ENCODE data around the gene MTM1. TPM values are rescaled to one million over a fixed set of nuclear protein-coding genes. Genes with fewer than 3 reads are reported as not detected.

Gene MTM1
- polyA plus RNA-seq: 7.1 and 8.9 TPM in 2 replicates
- polyA minus RNA-seq: 8.8 and 12.7 TPM in 2 replicates

GRCh38 chrX:150568320-150569154 is at the start of gene MTM1:
Gene MTM1, plus strand, starts transcription at chrX:150568621. Its CDS starts 23,994 bp downstream, at chrX:150592615.
- no peaks in the 10 kb centered on the region for H3K9me2 ChIP-seq (ENCODE audit: insufficient read depth, low read length)
- H3K27ac ChIP-seq (ENCODE audit: low read length): peak within 1 kb of the TSS; percentile 34
- H3K9me3 ChIP-seq (ENCODE audit: low read length): no peaks in the 10 kb centered on the region
- no peak within 1 kb of the TSS for H2AFZ ChIP-seq (ENCODE audit: low read depth, low read length)
- peak within 1 kb of the TSS; percentile 79 for H3K4me3 ChIP-seq (ENCODE audit: low read length)
- H3K79me2 ChIP-seq (replicated peaks; ENCODE audit: insufficient read depth, low read length): no peaks in the 10 kb centered on the region
- H3K27me3 ChIP-seq (ENCODE audit: insufficient read depth, low read depth, low read length): no peaks in the 10 kb centered on the region
- H3K9ac ChIP-seq (ENCODE audit: low read length): peak within 1 kb of the TSS; percentile 69
- TF ChIP-seq SMC3 (conservative IDR thresholded peaks at IDR 0.05; ENCODE audit: poor library complexity) (no peak), POLR2AphosphoS5 (IDR thresholded peaks at IDR 0.05) (peak; percentile 80)
- no peaks in the 10 kb centered on the region for H4K20me1 ChIP-seq (ENCODE audit: insufficient read depth)
- H3K36me3 ChIP-seq (ENCODE audit: insufficient read depth, low read length): no peaks in the 10 kb centered on the region
- H3K4me2 ChIP-seq (ENCODE audit: low read length): peak within 1 kb of the TSS; percentile 65
- no peaks in the 10 kb centered on the region for H3F3A ChIP-seq (ENCODE audit: insufficient read depth, low read length, poor library complexity, severe bottlenecking)

DNA sequence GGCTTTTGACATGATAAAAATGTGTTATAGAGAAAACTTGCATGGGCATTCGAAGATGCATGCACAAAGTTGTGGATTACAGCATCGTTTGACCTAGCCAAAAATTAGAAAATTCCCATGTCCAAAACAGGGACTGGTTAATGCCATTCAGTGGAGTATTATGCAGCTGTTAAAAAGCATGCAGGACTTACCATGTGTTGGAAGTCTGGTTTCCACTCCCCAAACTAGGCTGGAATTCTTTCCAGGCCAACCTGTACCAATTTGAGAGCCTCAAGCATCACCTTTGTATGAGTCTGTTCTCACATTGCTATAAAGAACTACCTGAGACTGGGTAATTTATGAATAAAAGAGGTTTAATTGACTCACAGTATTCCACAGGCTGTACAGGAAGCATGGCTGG is 45.9 kb upstream of the MTM1 start:
- H3K9ac ChIP-seq (ENCODE audit: low read length): no peak overlapping the region
- H3K4me2 ChIP-seq (ENCODE audit: low read length): no peak overlapping the region
- no peak overlapping the region for H2AFZ ChIP-seq (ENCODE audit: low read depth, low read length)
- no peaks in the 10 kb centered on the region for H3K36me3 ChIP-seq (ENCODE audit: insufficient read depth, low read length)
- H3F3A ChIP-seq (ENCODE audit: insufficient read depth, low read length, poor library complexity, severe bottlenecking): no peaks in the 10 kb centered on the region
- H4K20me1 ChIP-seq (ENCODE audit: insufficient read depth): no peaks in the 10 kb centered on the region
- no peak for TF ChIP-seq TAF1 (IDR thresholded peaks at IDR 0.05; ENCODE audit: low read depth)
- no peak for TF ChIP-seq EP300 (conservative IDR thresholded peaks at IDR 0.05; ENCODE audit: poor library complexity, severe bottlenecking)
- TF ChIP-seq, protein P1, sequence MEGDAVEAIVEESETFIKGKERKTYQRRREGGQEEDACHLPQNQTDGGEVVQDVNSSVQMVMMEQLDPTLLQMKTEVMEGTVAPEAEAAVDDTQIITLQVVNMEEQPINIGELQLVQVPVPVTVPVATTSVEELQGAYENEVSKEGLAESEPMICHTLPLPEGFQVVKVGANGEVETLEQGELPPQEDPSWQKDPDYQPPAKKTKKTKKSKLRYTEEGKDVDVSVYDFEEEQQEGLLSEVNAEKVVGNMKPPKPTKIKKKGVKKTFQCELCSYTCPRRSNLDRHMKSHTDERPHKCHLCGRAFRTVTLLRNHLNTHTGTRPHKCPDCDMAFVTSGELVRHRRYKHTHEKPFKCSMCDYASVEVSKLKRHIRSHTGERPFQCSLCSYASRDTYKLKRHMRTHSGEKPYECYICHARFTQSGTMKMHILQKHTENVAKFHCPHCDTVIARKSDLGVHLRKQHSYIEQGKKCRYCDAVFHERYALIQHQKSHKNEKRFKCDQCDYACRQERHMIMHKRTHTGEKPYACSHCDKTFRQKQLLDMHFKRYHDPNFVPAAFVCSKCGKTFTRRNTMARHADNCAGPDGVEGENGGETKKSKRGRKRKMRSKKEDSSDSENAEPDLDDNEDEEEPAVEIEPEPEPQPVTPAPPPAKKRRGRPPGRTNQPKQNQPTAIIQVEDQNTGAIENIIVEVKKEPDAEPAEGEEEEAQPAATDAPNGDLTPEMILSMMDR (IDR thresholded peaks at IDR 0.05; ENCODE audit: poor library complexity, severe bottlenecking): no peak
- no peak for TF ChIP-seq RAD21 (conservative IDR thresholded peaks at IDR 0.05)
- TF ChIP-seq POLR2AphosphoS5 (IDR thresholded peaks at IDR 0.05): no peak
- TF ChIP-seq SMC3 (conservative IDR thresholded peaks at IDR 0.05; ENCODE audit: poor library complexity): no peak
- TF ChIP-seq EZH2 (IDR thresholded peaks at IDR 0.05; ENCODE audit: borderline replicate concordance, insufficient read depth, low read length, poor library complexity, severe bottlenecking): no peak
- TF ChIP-seq, protein P2, sequence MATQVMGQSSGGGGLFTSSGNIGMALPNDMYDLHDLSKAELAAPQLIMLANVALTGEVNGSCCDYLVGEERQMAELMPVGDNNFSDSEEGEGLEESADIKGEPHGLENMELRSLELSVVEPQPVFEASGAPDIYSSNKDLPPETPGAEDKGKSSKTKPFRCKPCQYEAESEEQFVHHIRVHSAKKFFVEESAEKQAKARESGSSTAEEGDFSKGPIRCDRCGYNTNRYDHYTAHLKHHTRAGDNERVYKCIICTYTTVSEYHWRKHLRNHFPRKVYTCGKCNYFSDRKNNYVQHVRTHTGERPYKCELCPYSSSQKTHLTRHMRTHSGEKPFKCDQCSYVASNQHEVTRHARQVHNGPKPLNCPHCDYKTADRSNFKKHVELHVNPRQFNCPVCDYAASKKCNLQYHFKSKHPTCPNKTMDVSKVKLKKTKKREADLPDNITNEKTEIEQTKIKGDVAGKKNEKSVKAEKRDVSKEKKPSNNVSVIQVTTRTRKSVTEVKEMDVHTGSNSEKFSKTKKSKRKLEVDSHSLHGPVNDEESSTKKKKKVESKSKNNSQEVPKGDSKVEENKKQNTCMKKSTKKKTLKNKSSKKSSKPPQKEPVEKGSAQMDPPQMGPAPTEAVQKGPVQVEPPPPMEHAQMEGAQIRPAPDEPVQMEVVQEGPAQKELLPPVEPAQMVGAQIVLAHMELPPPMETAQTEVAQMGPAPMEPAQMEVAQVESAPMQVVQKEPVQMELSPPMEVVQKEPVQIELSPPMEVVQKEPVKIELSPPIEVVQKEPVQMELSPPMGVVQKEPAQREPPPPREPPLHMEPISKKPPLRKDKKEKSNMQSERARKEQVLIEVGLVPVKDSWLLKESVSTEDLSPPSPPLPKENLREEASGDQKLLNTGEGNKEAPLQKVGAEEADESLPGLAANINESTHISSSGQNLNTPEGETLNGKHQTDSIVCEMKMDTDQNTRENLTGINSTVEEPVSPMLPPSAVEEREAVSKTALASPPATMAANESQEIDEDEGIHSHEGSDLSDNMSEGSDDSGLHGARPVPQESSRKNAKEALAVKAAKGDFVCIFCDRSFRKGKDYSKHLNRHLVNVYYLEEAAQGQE (IDR thresholded peaks at IDR 0.05; ENCODE audit: borderline replicate concordance): no peak
- TF ChIP-seq MXI1 (conservative IDR thresholded peaks at IDR 0.05; ENCODE audit: poor library complexity, severe bottlenecking): no peak
- no peaks in the 10 kb centered on the region for H3K9me3 ChIP-seq (ENCODE audit: low read length)
- no peaks in the 10 kb centered on the region for H3K9me2 ChIP-seq (ENCODE audit: insufficient read depth, low read length)
- no peaks in the 10 kb centered on the region for H3K79me2 ChIP-seq (replicated peaks; ENCODE audit: insufficient read depth, low read length)
- no peaks in the 10 kb centered on the region for H3K27me3 ChIP-seq (ENCODE audit: insufficient read depth, low read depth, low read length)
- H3K27ac ChIP-seq (ENCODE audit: low read length): no peak overlapping the region
- H3K4me3 ChIP-seq (ENCODE audit: low read length): no peak overlapping the region

All from neural cell (in vitro differentiated cells).